Motor neuron (in vitro differentiated cells): ENCODE data around the gene GRK1. TPM values are rescaled to one million over a fixed set of nuclear protein-coding genes. Genes with fewer than 3 reads are reported as not detected.

Experiments
- ATAC-seq, 8 experiments: fragments of 200-7000 bp; cut with Tn5 transposase; replicated peaks in 6 of 8; 2 replicates each; pipeline ENCODE4 v1.8.0; 2021; ENCODE audit warnings: mild to moderate bottlenecking in 8 of 8, moderate library complexity in 8 of 8
- H3K27ac ChIP-seq, 2 donors: fragments of 250-450 bp; sonication (Bioruptor Pico); 2 replicates each; pipeline ENCODE4 v1.9.0; 2021; ENCODE audit warnings: antibody characterized with exemption in 2 of 2, mild to moderate bottlenecking in 2 of 2, moderate library complexity in 1 of 2
- H3K4me1 ChIP-seq, 2 donors: fragments of 250-450 bp; sonication (Bioruptor Pico); replicated peaks in 1 of 2; 2 replicates each; pipeline ENCODE4 v1.6.1; 2021; ENCODE audit warnings: antibody characterized with exemption in 2 of 2, mild to moderate bottlenecking in 2 of 2, moderate library complexity in 1 of 2
- H3K4me3 ChIP-seq, 5 donors: fragments of 250-450 bp; sonication (Bioruptor Pico); 2 replicates each; pipeline ENCODE4 v1.9.0; 2021; ENCODE audit warnings: antibody characterized with exemption in 5 of 5, mild to moderate bottlenecking in 5 of 5, moderate library complexity in 4 of 5
- WGBS, 10 experiments: fragments of 450-650 bp; shearing (Covaris generic); methylation state at CpG; one replicate each; pipeline ENCODE4 v1.0.0; 2022; 5-methylcytosine and 5-hydroxymethylcytosine counted together
- in situ Hi-C, 9 experiments: fragments of 400-800 bp; cut with MboI; loops; one replicate each; pipeline ENCODE4 v1.15.0; 2021; ENCODE audit warnings: low sequenced_read_pairs in 9 of 9, low pct_unique_long_range_greater_than_20kb in 2 of 9; ENCODE audit not compliant: unreplicated experiment in 9 of 9
- total RNA-seq, 8 experiments: library from RNA; unstranded; fragments of 300-600 nt; gene quantifications; 2 replicates each; pipeline versions ENCODE4 v1.2.3 to v1.2.4, GENCODE V29; 2022

GRK1 gene
- total RNA-seq, 8 experiments from 2014 or later, result under 0.01 to 1.1 (median 0.38) TPM; not detected in 1

DNA sequence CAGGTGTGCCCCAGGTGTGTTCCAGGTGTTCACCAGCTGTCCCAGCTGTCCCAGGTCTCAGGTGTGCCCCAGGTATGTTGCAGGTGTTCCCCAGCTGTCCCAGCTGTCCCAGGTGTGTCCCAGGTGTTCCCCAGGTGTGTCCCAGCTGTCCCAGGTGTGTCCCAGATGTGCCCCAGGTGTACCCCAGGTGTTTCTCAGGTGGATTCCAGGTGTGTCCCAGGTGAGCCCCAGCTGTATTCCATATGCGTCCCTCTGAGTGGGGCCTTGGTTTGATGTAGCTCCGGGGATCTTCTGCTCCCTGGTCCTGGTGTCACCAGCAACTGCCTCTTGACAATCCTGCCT, 719 bp upstream of the GRK1 start:
- ATAC-seq, result no peak
- no peak overlapping the region for H3K4me3 ChIP-seq
- H3K4me1 ChIP-seq, result peaks cover 0 to 9% of the 10 kb centered on the region in 2 donors
- in situ Hi-C loops, result no loop called here
- WGBS, 10 experiments, result 75 to 100% methylated on average over 1 to 2 of the region's 2 CpGs; no CpG with 5 or more reads in 8 of the 10 experiments
- no peak overlapping the region for H3K27ac ChIP-seq

DNA sequence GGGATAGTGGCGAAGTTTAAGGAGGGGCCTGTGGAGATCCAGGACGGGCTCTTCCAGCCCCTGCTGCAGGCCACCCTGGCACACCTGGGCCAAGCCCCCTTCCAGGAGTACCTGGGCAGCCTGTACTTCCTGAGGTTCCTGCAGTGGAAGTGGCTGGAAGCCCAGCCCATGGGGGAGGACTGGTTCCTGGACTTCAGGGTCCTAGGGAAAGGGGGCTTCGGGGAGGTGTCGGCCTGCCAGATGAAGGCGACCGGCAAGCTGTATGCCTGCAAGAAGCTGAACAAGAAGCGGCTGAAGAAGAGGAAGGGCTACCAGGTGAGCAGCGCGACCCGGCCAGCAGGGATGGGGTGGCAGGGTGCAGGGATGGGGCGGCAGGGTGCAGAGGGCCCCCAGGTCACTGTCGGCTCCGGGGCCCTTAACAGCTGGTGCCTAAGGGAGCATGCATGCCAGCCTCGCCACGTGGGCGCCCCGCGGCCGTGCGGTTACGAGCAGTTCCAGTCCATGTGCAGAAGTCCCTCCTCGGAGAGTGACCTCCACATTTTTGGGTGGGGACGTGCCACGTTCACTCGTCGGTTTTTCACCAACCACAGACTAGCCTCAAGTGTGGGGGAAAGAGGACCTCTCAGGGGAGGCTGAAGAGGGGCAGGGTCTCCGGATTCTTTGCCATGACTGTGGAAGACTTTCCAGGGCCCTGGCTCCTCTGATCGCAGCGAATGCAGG, 912 bp downstream of the GRK1 start:
- Histone ChIP-seq H3K27ac (no peak overlapping the region), H3K4me1 (peaks cover 0 to 9% of the 10 kb centered on the region in 2 donors), H3K4me3 (no peak overlapping the region)
- in situ Hi-C loops, result no loop called here
- no peak for ATAC-seq
- WGBS, 10 experiments, result 54 to 100% (median 89%) methylated on average over 1 to 10 of the region's 29 CpGs; no CpG with 5 or more reads in 5 of the 10 experiments

DNA sequence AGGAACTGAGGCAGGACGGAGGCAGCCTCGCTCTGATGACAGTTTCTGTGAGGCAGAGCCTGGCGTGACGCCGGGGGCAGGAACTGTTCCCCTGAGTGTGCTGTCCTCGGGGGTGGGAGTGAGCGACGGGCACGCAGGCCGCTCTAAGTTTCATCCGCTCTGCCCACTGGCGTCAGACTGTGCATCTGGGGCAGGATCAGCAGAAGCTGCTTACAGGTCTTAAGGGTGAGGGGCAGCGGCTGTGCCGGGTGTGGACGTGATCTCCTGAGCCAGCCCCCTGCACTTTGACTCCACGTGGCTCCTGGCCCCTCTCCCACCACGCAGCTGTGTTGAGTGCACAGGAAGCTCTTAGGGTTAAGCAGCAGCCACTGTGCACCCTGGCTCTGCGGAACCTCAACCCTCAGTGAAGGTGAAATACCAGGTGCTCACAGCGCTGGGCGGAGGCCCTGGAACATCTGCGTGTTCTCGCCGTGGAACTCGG, 1.5 kb downstream of the GRK1 start:
- WGBS, 10 experiments, result 80 to 87% (median 86%) methylated on average over 1 to 7 of the region's 24 CpGs; no CpG with 5 or more reads in 7 of the 10 experiments
- H3K4me1 ChIP-seq, result peaks cover 0 to 9% of the 10 kb centered on the region in 2 donors
- in situ Hi-C loops, result no loop called here
- H3K4me3 ChIP-seq, result no peak overlapping the region
- ATAC-seq, result no peak
- H3K27ac ChIP-seq, result no peak overlapping the region

DNA sequence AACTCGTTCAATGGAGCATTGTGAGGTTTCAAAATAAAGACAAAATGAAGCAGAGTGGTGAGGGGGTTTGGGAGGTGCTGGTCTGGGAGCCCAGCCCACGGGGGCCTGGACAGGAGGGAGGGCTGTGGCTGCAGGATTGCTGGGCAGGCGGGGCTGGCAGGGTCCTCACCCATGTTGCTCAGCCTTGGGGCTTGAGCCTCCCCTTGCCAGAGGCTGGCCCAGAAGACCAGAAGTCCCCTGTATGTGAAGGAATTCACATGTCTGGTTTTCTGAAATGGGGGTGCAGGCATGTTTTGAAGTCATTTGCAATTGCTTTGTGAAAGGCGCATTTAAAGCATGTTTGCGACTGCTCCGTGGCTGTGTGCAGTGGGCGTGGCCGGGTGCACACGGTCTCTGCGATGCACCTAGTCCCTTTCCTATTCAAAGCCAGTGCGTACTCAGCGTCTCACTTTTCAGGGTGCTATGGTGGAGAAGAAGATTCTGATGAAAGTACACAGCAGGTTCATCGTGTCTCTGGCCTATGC, 2.3 kb downstream of the GRK1 start:
- peak in 4 of 8 experiments; percentile 15 to 52 (median 17) for ATAC-seq
- Histone ChIP-seq H3K4me1 (peaks cover 0 to 9% of the 10 kb centered on the region in 2 donors), H3K27ac (no peak overlapping the region), H3K4me3 (no peak overlapping the region)
- in situ Hi-C loops, result no loop called here
- 0 to 92% (median 53%) methylated on average over 1 to 10 of the region's 13 CpGs; no CpG with 5 or more reads in 2 of the 10 experiments for WGBS, 10 experiments

DNA sequence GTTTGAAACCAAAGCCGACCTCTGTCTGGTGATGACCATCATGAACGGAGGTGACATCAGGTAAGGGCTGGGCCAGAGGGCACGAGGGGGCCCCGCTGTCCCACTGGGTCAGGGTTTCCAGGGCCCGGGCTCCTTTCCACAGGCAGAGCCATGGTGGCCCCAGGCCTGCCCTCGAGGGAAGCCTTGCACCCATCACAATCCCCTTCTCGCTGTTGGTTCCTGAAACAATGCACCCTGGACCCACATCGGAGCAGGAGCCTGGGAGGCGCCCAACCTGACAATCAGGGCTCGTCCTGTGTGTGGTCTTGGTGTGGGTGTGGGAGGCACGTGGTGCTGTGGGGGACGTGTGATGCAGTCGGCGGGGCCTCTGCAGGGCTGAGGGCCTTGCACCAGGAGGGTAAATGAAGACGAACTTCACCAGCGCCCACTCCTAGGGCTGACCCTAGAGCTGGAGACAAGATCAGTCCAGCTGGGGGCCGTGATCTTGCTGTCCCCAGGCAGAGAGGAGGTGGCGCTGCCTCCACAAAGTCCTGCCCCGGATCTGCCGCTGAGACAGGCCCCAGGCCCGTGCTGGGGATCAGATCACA, 2.8 kb downstream of the GRK1 start:
- H3K4me3 ChIP-seq, result no peak overlapping the region
- ATAC-seq, result peak in 3 of 8 experiments; percentile 15 to 33 (median 17)
- 61 to 81% (median 80%) methylated on average over 1 to 3 of the region's 21 CpGs; no CpG with 5 or more reads in 5 of the 10 experiments for WGBS, 10 experiments
- in situ Hi-C loops, result no loop called here
- peaks cover 0 to 9% of the 10 kb centered on the region in 2 donors for H3K4me1 ChIP-seq
- H3K27ac ChIP-seq, result no peak overlapping the region

DNA sequence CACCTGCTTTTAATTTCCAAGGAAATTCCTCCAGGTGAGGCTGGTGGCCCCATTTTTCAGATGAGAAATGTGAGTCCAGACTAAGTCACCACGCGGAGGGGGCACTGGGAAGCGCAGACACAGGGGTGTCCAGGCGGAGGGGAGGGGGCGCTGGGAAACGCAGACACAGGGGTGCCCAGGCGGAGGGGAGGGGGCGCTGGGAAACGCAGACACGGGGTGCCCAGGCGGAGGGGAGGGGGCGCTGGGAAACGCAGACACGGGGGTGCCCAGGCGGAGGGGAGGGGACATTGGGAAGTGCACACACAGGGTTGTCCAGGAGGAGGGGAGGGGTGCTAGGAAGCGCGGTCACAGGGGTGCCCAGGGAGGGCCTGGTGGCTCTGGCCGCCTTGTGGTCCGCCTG, 3.5 kb downstream of the GRK1 start:
- no peak for ATAC-seq
- Histone ChIP-seq H3K4me1 (peaks cover 0 to 9% of the 10 kb centered on the region in 2 donors), H3K27ac (no peak overlapping the region), H3K4me3 (no peak overlapping the region)
- in situ Hi-C loops, result no loop called here
- 80% methylated on average over 3 of the region's 19 CpGs; no CpG with 5 or more reads in 9 of the 10 experiments for WGBS, 10 experiments

DNA sequence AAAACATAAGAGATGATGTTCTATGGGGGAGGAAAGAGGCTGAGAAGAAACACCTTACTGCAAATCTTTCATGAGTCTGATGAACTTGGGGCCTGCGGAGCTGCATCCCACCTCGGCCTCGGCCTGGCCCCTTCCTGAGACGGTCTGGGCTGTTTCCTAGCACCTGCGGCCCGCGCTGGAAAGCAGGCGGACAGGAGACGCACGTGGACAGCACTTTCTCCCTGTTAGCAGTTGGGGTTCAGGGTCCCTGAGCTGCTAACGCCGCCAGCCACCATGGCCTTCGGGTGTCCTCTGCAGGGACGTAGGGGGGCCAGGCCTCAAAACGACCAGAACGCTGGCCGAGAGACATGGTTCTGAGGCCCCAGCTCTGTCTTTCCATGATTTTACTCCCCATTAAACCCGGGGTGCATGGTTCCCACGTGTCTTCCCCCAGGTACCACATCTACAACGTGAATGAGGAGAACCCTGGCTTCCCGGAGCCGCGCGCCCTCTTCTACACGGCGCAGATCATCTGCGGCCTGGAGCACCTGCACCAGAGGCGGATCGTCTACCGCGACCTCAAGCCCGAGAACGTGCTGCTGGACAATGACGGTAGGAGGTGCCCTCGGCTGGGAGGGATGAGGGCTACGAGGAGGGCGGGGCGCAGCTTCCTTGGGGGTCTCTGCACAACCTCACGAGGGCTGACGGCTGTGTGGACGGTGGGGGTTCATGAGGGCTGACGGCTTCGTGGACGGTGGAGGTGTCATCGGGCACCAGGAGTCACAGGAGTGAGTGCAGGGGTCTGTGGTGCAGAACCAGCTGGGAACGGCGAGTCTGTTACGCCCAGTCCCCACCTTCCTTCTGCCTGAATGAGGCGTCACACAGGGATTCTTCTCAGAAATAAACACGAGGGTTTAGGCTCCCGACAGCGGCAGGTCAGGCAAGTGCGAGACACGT, 4.3 kb downstream of the GRK1 start:
- Histone ChIP-seq H3K4me1 (peaks cover 0 to 9% of the 10 kb centered on the region in 2 donors), H3K4me3 (no peak overlapping the region), H3K27ac (no peak overlapping the region)
- ATAC-seq, result peak in 3 of 8 experiments; percentile 13 to 29 (median 14)
- in situ Hi-C loops, result no loop called here
- WGBS, 10 experiments, result 55 to 87% (median 73%) methylated on average over 1 to 14 of the region's 54 CpGs; no CpG with 5 or more reads in 4 of the 10 experiments

DNA sequence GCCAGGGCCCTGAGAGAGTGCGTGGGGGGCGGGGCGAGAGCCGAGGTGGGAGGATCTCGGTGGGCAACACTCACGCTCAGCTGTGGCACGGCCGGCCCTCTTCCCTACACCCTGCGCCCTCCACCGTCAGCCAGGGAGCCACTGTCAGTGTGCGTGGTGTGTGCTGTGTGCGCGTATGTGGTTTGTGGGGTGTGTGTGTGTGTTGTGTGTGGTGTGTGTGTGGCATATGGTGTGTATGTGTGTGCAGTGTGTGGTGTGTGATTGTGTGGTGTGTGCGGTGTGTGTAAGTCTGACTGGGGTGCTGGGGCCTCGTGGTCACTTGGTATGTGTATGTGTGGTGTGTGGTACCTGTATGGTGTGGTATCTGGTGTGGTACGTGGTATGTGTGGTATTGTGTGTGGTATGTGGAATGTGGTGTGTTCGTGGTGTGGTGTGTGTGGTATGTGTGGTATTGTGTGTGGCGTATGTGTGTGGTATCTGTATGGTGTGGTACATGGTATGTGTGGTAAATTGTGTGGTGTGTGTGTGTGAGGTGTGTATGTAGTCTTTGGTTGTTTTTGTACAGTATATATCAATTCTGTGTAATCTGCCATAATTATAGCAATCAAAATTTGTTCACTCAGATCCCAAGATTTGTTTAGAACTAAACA, 5.1 kb downstream of the GRK1 start:
- peak in 3 of 8 experiments; percentile 18 to 22 (median 19) for ATAC-seq
- in situ Hi-C loops, result no loop called here
- 0 to 91% (median 59%) methylated on average over 2 to 6 of the region's 18 CpGs; no CpG with 5 or more reads in 1 of the 10 experiments for WGBS, 10 experiments
- Histone ChIP-seq H3K27ac (no peak overlapping the region), H3K4me1 (peaks cover 0 to 9% of the 10 kb centered on the region in 2 donors), H3K4me3 (no peak overlapping the region)

DNA sequence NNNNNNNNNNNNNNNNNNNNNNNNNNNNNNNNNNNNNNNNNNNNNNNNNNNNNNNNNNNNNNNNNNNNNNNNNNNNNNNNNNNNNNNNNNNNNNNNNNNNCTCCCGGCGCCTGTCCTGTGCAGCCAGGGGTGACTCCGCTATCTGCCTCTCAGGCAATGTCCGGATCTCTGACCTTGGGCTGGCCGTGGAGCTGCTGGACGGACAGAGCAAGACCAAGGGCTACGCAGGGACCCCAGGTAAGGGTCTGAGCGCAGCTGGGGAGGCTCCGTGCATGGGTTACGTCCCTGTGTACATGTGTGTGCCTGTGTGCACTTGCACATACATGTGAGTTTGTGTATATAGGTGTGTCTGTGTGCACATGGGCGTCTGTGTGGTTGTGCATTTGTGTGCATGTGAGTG, 55.9 kb downstream of the GRK1 start:
- WGBS, 10 experiments, result 0 to 100% (median 26%) methylated on average over 1 to 3 of the region's 11 CpGs; no CpG with 5 or more reads in 6 of the 10 experiments
- ATAC-seq, result peak in 1 of 8 experiments; percentile 24
- in situ Hi-C loops, result no loop called here
- Histone ChIP-seq H3K4me1 (peaks cover 20 to 25% of the 10 kb centered on the region in 2 donors), H3K4me3 (no peak overlapping the region), H3K27ac (no peak overlapping the region)

DNA sequence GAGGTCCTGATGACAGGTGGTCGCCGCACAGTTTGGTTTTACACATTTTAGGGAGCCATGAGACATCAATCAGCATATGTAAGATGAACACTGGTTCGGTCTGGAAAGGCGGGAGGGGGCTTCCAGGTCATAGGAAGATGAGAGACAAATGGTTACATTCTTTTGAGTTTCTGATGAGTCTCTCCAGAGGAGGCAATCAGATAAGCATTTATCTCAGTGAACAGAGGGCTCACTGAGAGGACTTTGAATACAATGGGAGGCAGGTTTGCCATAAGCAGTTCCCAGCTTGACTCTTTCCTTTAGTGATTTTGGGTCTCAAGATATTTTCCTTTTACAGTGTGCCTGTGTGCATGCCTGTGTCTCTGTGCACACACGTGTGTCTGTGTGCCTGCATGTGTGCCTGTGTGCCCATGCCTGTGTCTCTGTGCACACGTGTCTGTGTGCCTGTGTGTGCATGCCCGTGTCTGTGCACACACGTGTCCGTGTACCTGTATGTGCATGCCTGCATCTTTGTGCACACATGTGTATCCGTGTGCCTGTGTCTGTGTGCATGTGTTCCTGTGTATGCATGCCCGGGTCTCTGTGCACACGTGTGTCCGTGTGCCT, 56.5 kb downstream of the GRK1 start:
- in situ Hi-C loops, result no loop called here
- ATAC-seq, result peak in 2 of 8 experiments; percentile 7 to 36

DNA sequence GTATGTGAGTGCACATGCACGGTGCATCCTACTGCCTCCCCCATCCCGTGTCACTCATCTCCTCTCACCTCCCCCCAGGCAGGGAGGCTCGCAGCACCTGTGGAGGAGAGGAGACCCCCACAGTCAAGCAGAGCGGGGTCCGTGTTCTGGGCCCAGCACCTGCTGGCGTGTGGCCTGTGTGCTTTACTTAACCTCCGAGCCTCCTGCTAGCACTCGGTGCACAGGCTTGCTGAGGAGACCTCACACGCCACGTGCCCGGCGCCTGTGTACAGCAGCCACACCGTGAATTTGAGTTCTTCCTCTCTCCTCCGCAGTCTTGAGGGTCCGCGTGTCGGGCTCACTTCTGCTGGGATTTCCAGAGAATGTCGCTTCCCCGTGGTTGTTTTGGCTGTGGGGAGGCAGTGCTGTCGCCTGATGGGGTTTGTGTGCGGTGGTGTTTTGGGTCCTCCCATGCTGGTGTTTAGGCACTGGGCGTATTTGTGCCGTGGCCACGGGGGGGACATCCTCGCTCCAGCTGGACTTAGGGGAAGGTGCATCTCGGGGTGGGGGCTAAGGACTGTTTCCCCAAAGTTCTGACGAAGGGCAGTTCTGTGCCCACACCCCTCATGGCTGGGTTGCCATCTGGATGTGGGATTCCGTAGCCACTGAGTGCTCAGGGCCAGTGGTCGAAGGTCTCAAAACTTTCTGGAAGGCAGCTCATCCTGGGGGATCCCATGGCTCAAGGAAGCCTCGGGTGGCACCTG, 57.2 kb downstream of the GRK1 start:
- 31 to 100% (median 71%) methylated on average over 2 to 7 of the region's 30 CpGs; no CpG with 5 or more reads in 6 of the 10 experiments for WGBS, 10 experiments
- ATAC-seq, result peak in 1 of 8 experiments; percentile 5

More for the DNA sequence above, 56.5 kb downstream of the GRK1 start:
- WGBS, 10 experiments, result 0 to 80% (median 31%) methylated on average over 1 to 4 of the region's 13 CpGs; no CpG with 5 or more reads in 4 of the 10 experiments
- Histone ChIP-seq H3K4me3 (no peak overlapping the region), H3K4me1 (peaks cover 20 to 25% of the 10 kb centered on the region in 2 donors), H3K27ac (no peak overlapping the region)

More for the DNA sequence above, 57.2 kb downstream of the GRK1 start:
- peaks cover 23 to 28% of the 10 kb centered on the region in 2 donors for H3K4me1 ChIP-seq
- H3K27ac ChIP-seq, result peak overlapping the region; percentile 60 to 75
- H3K4me3 ChIP-seq, result peak overlapping the region in 3 of 5 donors; percentile 50 to 52 (median 52)
- in situ Hi-C loops, result no loop called here
